HG02973 (cell line): ENCODE measurements around the gene SPDYA.

Experiments
- ATAC-seq: cut with Tn5 transposase; IDR thresholded peaks from one replicate; pipeline ENCODE4 v1.9.1; 2021; ENCODE audit warnings: moderate library complexity; ENCODE audit not compliant: unreplicated experiment

SPDYA gene

GRCh38 chr2:28824207-28824606, 13.6 kb downstream of the SPDYA start:
- ATAC-seq: no peak

GRCh38 chr2:28824870-28825269, 14.2 kb downstream of the SPDYA start:
- no peak for ATAC-seq

DNA sequence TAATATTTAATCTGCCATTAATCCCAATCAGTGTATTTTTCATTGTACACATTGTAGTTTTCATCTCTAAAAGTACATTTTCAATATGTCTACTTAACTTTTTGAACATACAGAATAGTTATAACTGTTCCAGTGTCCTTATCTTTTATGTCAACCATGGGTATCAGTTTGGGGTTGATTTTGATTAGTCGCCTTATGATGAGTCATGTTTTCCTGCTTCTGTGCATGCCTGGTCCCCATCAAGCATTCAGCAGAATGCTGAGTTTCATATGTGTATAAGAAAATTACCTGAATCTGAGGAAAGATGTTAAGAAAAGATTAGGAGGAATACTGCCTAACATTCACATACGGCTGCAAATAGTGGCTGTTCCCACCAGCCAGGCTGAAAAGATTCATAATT, 17.7 kb downstream of the SPDYA start:
- no peak for ATAC-seq

DNA sequence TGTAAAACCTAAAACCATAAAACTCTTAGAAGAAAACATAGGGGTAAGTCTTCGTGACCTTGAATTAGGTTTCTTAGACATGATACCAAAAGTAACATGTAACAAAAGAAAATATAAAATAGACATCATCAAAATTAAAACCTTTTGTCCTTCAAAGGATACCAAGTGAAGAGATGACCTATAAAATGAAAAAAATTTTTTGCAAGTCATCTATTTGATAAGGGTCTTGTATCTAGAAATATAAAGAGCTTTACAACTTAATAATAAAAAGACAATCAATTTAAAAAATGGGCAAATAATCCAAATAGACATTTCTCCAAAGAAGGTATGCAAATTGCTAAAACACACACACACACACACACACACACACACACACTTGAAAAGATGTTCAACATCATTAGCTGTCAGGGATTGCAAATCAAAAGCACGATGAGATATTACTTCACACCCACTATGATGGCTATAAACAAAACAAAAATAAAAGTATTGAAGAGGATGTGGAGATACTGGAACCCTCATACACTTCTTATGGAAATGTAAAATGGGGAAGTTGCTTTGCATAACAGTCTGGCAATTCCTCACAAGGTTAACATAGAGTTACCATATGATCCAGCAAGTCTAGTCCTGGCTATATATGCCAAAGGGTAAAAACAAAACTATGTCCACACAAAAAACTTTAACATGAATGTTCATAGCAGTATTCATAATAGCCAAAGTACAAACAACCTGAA, 23.3 kb downstream of the SPDYA start:
- ATAC-seq: no peak

DNA sequence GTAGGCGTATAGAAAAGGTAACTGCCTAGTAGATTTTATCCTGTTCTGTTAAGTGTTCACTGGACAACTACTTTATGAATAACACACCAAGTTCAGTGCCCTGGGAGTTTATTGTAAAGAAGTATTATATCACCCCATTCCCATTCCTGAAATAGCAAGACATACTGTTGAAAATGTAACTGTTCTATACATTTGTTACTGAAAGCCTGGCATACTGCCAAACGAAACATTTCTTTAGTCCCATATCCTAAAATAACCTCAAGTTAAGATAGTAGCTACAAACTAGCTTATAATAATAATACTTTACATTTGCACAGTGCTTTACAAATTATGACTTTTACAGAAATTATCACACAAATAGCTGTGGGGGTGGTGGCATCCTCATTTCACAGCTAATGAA, 25.1 kb downstream of the SPDYA start:
- ATAC-seq: no peak

DNA sequence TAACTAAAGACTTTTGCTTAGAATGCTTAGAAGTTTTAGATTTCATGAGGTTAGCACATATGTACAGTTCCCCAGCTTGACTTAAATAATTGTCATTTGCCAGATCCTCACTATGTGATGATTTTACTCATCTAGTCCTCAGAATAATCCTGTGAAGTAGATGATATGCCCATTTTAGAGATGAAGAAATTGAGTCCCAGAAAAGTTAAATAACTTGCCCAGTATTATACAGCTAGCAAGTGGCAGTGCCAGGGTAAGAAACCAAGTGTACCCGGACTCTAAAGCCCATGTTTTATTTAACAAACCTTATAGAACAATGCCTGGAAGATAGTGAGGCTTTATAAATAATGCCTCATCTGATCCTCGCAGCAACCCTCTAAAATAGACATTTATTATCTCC, 28.3 kb downstream of the SPDYA start:
- no peak for ATAC-seq

DNA sequence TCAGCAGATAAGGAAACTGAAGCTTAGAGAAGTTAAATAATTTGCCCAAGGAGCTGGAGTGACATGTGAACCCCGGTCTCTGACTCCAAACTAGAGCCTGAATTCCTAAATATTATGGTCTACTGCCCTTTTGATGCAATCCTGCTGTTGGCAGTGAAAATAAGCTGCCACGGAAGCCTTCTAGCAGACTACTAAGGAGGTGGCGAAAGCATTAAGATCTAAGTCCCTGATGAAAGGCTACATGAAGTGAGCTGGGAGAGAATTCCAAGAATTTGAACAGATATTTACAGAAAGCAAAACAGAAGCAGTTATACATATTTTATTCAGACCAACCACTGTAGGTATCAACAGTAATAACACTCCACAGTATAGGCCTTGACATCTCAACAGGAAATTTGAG, 31.4 kb downstream of the SPDYA start:
- ATAC-seq: no peak

GRCh38 chr2:28855193-28855592, 44.6 kb downstream of the SPDYA start:
- ATAC-seq: no peak

- ATAC-seq: no peak
Observed at GRCh38 chr2:28855977-28856376, 45.3 kb downstream of the SPDYA start.

GRCh38 chr2:28868611-28869010, 58.0 kb downstream of the SPDYA start:
- no peak for ATAC-seq

- ATAC-seq: peak; percentile 9
Observed at GRCh38 chr2:28869494-28870145, 59.0 kb downstream of the SPDYA start.

GRCh38 chr2:28870146-28870891, 59.7 kb downstream of the SPDYA start, which contains the start of gene TRMT61B:
Gene TRMT61B, minus strand, starts transcription at chr2:28870309. Its CDS starts 32 bp downstream, at chr2:28870277.
- peak; percentile 90 for ATAC-seq

DNA sequence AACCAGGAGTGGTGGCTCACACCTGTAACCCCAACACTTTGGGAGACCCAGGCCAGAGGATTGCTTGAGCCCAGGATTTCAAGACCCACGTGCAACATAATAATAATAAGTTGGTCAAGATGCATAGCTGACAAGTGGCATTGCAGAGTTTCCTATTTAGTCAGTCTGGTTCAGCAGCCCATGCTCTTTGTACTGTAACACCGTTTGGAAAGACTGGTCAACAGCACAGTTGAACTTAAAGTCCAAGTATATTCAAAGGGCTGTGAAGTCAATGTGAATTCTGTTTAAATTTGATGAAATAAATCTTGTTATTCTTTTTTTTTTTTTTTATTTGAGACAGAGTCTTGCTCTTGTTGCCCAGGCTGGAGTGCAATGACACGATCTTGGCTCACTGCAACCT, 61.0 kb downstream of the SPDYA start:
- ATAC-seq: no peak

DNA sequence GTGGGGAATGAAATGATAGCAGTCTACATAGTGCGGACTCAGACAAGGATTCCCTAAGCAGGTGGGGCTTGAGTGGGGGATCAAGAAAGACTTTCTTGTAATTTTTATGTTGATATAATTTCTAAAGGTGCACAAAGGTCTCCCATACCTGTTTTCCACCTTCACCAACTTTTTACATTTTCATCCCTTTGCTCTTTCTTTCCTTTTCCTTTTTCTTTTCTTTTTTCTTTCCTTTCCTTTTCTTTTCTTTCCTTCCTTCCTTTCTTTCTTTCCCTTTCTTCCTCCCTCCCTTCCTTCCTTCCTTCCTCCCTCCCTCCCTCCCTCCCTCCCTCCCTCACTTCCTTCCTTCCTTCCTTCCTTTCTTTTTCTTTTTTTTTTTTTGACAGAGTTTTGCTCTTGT, 69.6 kb downstream of the SPDYA start:
- ATAC-seq: no peak

DNA sequence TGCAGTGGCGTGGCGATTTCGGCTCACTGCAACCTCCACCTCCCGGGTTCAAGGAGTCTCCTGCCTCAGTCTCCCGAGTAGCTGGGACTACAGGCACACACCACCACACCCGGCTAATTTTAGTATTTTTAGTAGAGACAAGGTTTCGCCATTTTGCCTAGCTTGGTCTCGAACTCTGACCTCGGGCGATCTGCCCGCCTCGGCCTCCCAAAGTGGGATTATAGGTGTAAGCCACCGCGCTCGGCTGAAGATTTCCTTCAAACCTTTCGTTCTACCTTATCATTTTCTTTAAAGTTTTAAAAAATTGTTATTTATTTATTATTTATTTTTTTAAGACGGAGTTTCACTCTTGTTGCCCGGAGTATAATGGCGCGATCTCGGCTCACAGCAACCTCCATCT, 82.9 kb downstream of the SPDYA start:
- ATAC-seq: no peak

GRCh38 chr2:28894470-28895188, 84.0 kb downstream of the SPDYA start, which contains the start of gene WDR43:
Gene WDR43, plus strand, starts transcription at chr2:28894667. Its CDS starts 32 bp downstream, at chr2:28894699.
- ATAC-seq: peak; percentile 87

GRCh38 chr2:28895189-28895893, 84.7 kb downstream of the SPDYA start:
- ATAC-seq: peak; percentile 25

- ATAC-seq: no peak
Observed at GRCh38 chr2:28896906-28897305, 86.3 kb downstream of the SPDYA start.

- ATAC-seq: no peak
Observed at GRCh38 chr2:28898048-28898447, 87.4 kb downstream of the SPDYA start.
